HepG2 (cell line): ENCODE measurements around the gene MRPL18. TPM values are rescaled to one million over a fixed set of nuclear protein-coding genes. Genes with fewer than 3 reads are reported as not detected.

Experiments used
- ATAC-seq: fragments of 200-7000 bp; cut with Tn5 transposase; 3 replicates; pipeline ENCODE4 v1.9.1; 2020; ENCODE audit warnings: mild to moderate bottlenecking, moderate library complexity
- BruUV-seq: library from RNA; stranded (reverse); fragments of 400-500 nt; replicated peaks from 2 replicates; lab custom pipeline; 2021; lab: Mats Ljungman, UMichigan
- CTCF ChIA-PET: fragments of 300-600 bp; formaldehyde crosslinking; extraction: SDS; loops from one replicate; lab custom pipeline; 2021; ENCODE audit warnings: low total read pairs, inconsistent platforms, low intra/inter-chr PET ratio; lab: Yijun Ruan, JAX
- POLR2A ChIA-PET: fragments of 350-600 bp; sonication (Branson Sonifier 250); formaldehyde crosslinking; loops from one replicate; lab custom pipeline; 2020; ENCODE audit warnings: antibody characterized with exemption, inconsistent platforms; lab: Yijun Ruan, JAX
- DNase-seq: peaks from one replicate; pipeline ENCODE4 v3.0.0-alpha.2; 2015; ENCODE audit warnings: low spot score
- FAIRE-seq: peaks from 3 replicates; lab custom pipeline; 2011; peaks lifted over from hg19 to GRCh38; lab: Jason Lieb, UNC
- H2AFZ ChIP-seq: one replicate; pipeline ENCODE4 v1.6.1; 2011; ENCODE audit warnings: low read length, inconsistent platforms
- H3K27ac ChIP-seq: fragments of 300-600 bp; 3 replicates; pipeline ENCODE4 v1.8.0; 2011; ENCODE audit warnings: mixed run types, mild to moderate bottlenecking, mixed read lengths, low read length, inconsistent platforms; ENCODE audit not compliant: insufficient read depth; ENCODE audit errors: extremely low read length
- H3K27me3 ChIP-seq, 2 experiments: fragments of 200-600 bp in 1 of 2; 2 replicates in 1 of 2; 3 replicates in 1 of 2; pipeline versions ENCODE4 v1.6.0 to v1.8.0; 2011; ENCODE audit warnings: low read length in 2 of 2, mild to moderate bottlenecking in 2 of 2, moderate library complexity in 2 of 2, inconsistent platforms in 1 of 2; ENCODE audit not compliant: insufficient read depth in 2 of 2, control insufficient read depth in 1 of 2
- H3K36me3 ChIP-seq, 2 experiments: fragments of 200-600 bp in 1 of 2; replicated peaks in 1 of 2; 2 replicates in 1 of 2; 3 replicates in 1 of 2; pipeline versions ENCODE4 v1.5.1 to v1.8.0; 2011; ENCODE audit warnings: low read length in 2 of 2, inconsistent platforms in 1 of 2; ENCODE audit not compliant: insufficient read depth in 2 of 2, control insufficient read depth in 1 of 2
- H3K4me1 ChIP-seq: 2 replicates; pipeline ENCODE4 v1.5.1; 2012; ENCODE audit warnings: low read length, inconsistent platforms; ENCODE audit not compliant: insufficient read depth
- H3K4me2 ChIP-seq: 2 replicates; pipeline ENCODE4 v1.6.0; 2011; ENCODE audit warnings: low read depth, low read length, inconsistent platforms
- H3K4me3 ChIP-seq, 3 experiments: fragments of 200-600 bp in 1 of 3; sonication (generic), shearing (Covaris generic) in 1 of 3; replicated peaks in 1 of 3; 2 replicates each; pipeline ENCODE4 v1.5.1; 2011 to 2016; ENCODE audit warnings: low read length in 3 of 3, inconsistent platforms in 2 of 3, low read depth in 2 of 3, mild to moderate bottlenecking in 2 of 3, control low read depth in 1 of 3, mixed read lengths in 1 of 3; ENCODE audit not compliant: insufficient read depth in 1 of 3
- H3K79me2 ChIP-seq: one replicate; pipeline ENCODE4 v1.6.1; 2011; ENCODE audit warnings: low read length, inconsistent platforms; ENCODE audit not compliant: insufficient read depth
- H3K9ac ChIP-seq: 2 replicates; pipeline ENCODE4 v1.6.0; 2011; ENCODE audit warnings: mild to moderate bottlenecking, low read depth, low read length, inconsistent platforms; ENCODE audit not compliant: insufficient read depth
- H3K9me3 ChIP-seq: 2 replicates; pipeline ENCODE4 v1.5.1; 2012; ENCODE audit warnings: mild to moderate bottlenecking, low read length
- H4K20me1 ChIP-seq: 2 replicates; pipeline ENCODE4 v1.6.0; 2011; ENCODE audit warnings: inconsistent platforms, mild to moderate bottlenecking, low read length, moderate library complexity; ENCODE audit not compliant: insufficient read depth
- AGO2 ChIP-seq: fragments of 200-400 bp; formaldehyde crosslinking; optimal IDR thresholded peaks from 2 replicates; pipeline ENCODE3; 2017; ENCODE audit warnings: mild to moderate bottlenecking, low read depth, low read length, moderate library complexity
- CEBPB ChIP-seq: IDR thresholded peaks from 2 replicates; pipeline ENCODE4 v1.6.1; 2011; ENCODE audit warnings: low read depth, low read length, improper control_type of control experiment, borderline replicate concordance
- CEBPG ChIP-seq: IDR thresholded peaks from 2 replicates; pipeline ENCODE4 v1.6.1; 2016
- MAFF ChIP-seq: IDR thresholded peaks from 2 replicates; pipeline ENCODE4 v1.6.1; 2011; ENCODE audit warnings: low read depth, low read length, improper control_type of control experiment
- MAFK ChIP-seq, 2 experiments: IDR thresholded peaks in 1 of 2; conservative IDR thresholded peaks in 1 of 2; 2 replicates each; pipeline ENCODE4 v1.6.1; 2011; ENCODE audit warnings: improper control_type of control experiment in 2 of 2, low read length in 2 of 2
- NFE2L2 ChIP-seq: fragments of 150-350 bp; IDR thresholded peaks from 2 replicates; pipeline ENCODE4 v1.6.1; 2014; ENCODE audit warnings: low read length
- NRL ChIP-seq: sonication (generic); formaldehyde crosslinking; IDR thresholded peaks from 2 replicates; pipeline ENCODE4 v1.5.0; 2020; ENCODE audit warnings: missing genetic modification reagents, mild to moderate bottlenecking, moderate library complexity, borderline replicate concordance
- RBM22 ChIP-seq: fragments of 200-400 bp; formaldehyde crosslinking; optimal IDR thresholded peaks from 2 replicates; pipeline ENCODE3; 2017; ENCODE audit warnings: mild to moderate bottlenecking, low read length, moderate library complexity
- ZFX ChIP-seq: sonication (generic); formaldehyde crosslinking; IDR thresholded peaks from 2 replicates; pipeline ENCODE4 v1.4.0; 2020; ENCODE audit warnings: mild to moderate bottlenecking, low read depth, missing genetic modification reagents, moderate library complexity
- WGBS: methylation state at CpG from one replicate; pipeline ENCODE4 v1.1.6; 2017; ENCODE audit warnings: low lambda C conversion rate; 5-methylcytosine and 5-hydroxymethylcytosine counted together
- in situ Hi-C: cut with HindIII; loops from 2 replicates; pipeline ENCODE4 v1.10.0; 2017; ENCODE audit warnings: low pct_unique_long_range_greater_than_20kb; ENCODE audit not compliant: extremely low pct_ligation_motif_present
- intact Hi-C: fragments of 100-400 bp; cut with micrococcal nuclease; formaldehyde crosslinking; loops from one replicate; pipeline ENCODE4 v1.10.0; 2022; ENCODE audit not compliant: unreplicated experiment
- polyA plus RNA-seq, 8 experiments: library from polyadenylated mRNA; depleted of rRNA in 3 of 8; stranded (reverse) in 7 of 8; unstranded in 1 of 8; fragments of >200 nt; fragmentation: Illumina TruSeq in 4 of 8; extraction: Trizol in 4 of 8; gene quantifications; 2 replicates each; pipeline versions ENCODE4 v1.2.1 to v1.2.3, GENCODE V29; 2011 to 2016; ENCODE audit warnings: low read depth in 4 of 8, missing spikeins in 1 of 8, mixed read lengths in 1 of 8; ENCODE audit not compliant: insufficient read depth in 1 of 8
- total RNA-seq, 5 experiments: library from RNA; depleted of rRNA; stranded (reverse); fragments of >200 nt; fragmentation: Illumina TruSeq; extraction: Trizol; gene quantifications; 2 replicates each; pipeline ENCODE4 v1.2.3, GENCODE V29; 2016; ENCODE audit warnings: low read depth in 1 of 5

Gene MRPL18
- total and polyA plus RNA-seq, 2 of the 13 experiments (the other 11 are each of a cell fraction or from before 2014, with no cell fraction given): 85.6 to 176 TPM

DNA sequence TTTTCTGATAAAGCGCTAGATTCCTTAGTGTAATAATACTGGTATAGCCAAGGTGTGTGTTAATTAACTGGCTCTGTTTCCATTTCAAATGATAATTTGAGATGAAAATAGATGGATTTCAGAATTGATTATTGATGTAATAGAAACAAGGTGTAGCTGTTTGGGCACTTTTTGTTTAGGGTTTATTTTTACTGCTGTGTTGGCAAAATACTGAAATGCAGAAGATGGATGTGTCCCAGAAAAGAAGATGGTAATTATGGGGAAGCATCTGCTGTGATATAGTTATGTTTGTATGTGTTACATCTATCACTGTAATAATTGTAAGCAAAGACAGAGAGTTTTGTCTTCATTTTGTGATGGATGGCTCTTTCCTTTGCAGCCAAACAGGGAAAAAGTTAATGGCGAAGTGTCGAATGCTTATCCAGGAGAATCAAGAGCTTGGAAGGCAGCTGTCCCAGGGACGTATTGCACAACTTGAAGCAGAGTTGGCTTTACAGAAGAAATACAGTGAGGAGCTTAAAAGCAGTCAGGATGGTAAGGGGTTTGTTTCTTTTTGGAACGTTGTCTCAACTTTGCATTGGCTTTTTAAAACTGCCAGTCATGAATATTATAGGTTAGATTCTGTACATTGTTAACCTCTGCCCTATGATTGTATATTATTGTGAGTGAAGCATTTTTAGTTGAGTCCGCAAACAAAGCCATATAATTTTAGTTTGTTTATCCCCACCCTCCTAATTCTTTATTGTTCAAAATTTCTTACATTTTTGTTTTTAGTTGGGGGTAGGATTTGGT, 37.0 kb upstream of the MRPL18 start:
- Histone ChIP-seq H3K27me3 (no peaks in the 10 kb centered on the region), H3K27ac (no peak overlapping the region), H3K79me2 (no peaks in the 10 kb centered on the region), H2AFZ (no peak overlapping the region), H3K4me1 (peaks cover 12% of the 10 kb centered on the region), H3K4me2 (no peak overlapping the region), H3K36me3 (peaks cover 14 to 69% of the 10 kb centered on the region in 2 experiments), H4K20me1 (no peaks in the 10 kb centered on the region), H3K4me3 (no peak overlapping the region), H3K9ac (no peak overlapping the region), H3K9me3 (no peaks in the 10 kb centered on the region)
- POLR2A ChIA-PET: interaction anchor here (0.9 to 1.0 kb wide), 3 partner anchors 9 to 60 kb away, joined by 3 read pairs; partner anchors contain the start of genes ACAT2 and SOD2
- no TSS peak for BruUV-seq
- no peak for FAIRE-seq
- 97% methylated on average over 6 of the region's 6 CpGs for WGBS
- CTCF ChIA-PET: no interaction called here
- DNase-seq: no peak
- TF ChIP-seq AGO2: peak; percentile 27
- TF ChIP-seq RBM22: peak; percentile 69
- no peak for TF ChIP-seq ZFX (CRISPR knock-in tag)
- peak; percentile 29; the same call in 1 of the 2 replicates for TF ChIP-seq CEBPG (CRISPR knock-in tag)
- peak; percentile 57 for TF ChIP-seq NFE2L2
- peak; percentile 66 to 87 for TF ChIP-seq MAFK (conservative IDR thresholded peaks at IDR 0.05 in 1 of 2, IDR thresholded peaks at IDR 0.05 in 1 of 2; ENCODE audit: low read length in 2 of 2)
- peak; percentile 81 for TF ChIP-seq MAFF
- TF ChIP-seq NRL (CRISPR knock-in tag): no peak
- peak; percentile 69 for TF ChIP-seq CEBPB
- TF ChIP-seq, all 625 proteins: peak for 7
- in situ Hi-C loops: no loop called here
- intact Hi-C loops: no loop called here
- no peak for ATAC-seq
